ENCODE results near the gene SLC50A1. TPM values are rescaled to one million over a fixed set of nuclear protein-coding genes. Genes with fewer than 3 reads are reported as not detected.

SLC50A1 gene
- total and polyA plus RNA-seq, 4 donors, result 12.7 to 23.3 (median 18.2) TPM

DNA sequence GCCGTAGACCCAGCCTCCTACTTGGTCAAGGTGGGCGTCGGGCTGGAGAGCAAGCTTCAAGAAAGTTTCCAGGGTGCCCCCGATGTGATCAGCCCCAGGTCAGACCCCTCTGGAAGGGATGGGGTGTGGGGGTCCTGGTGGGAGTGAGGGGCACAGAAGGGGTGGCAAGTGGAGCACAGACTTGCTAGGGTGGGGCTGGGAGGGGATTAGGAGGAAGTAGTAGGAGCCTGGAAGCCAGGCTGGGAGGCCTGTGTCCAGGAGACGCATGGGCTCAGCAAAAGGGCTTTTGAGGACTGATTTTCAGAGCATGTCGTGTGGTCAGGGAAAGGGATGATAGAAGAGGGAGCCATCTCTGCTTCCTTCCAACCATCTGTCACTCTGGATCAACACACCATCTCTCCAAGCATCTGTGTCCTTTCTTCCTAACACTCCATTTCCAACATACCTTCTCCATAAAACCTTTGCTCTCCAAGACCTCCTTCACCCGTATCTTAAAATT is 46.4 kb downstream of the SLC50A1 start (continued):
- TF ChIP-seq NR2F2 (IDR thresholded peaks at IDR 0.05), result no peak
- no peak for TF ChIP-seq TAF1 (conservative IDR thresholded peaks at IDR 0.05)
- no peak for TF ChIP-seq HNF4G (IDR thresholded peaks at IDR 0.05)
- no peak for TF ChIP-seq SP1 (IDR thresholded peaks at IDR 0.05)
- TF ChIP-seq JUND (IDR thresholded peaks at IDR 0.05), result no peak

GRCh38 chr1:155183775-155184221 is 48.1 kb downstream of the SLC50A1 start:
- TF ChIP-seq TAF1 (conservative IDR thresholded peaks at IDR 0.05), result no peak
- TF ChIP-seq RAD21 (IDR thresholded peaks at IDR 0.05), result no peak
- TF ChIP-seq GABPA (IDR thresholded peaks at IDR 0.05 in 1 of 2, conservative IDR thresholded peaks at IDR 0.05 in 1 of 2), result no peak
- TF ChIP-seq NR2F2 (IDR thresholded peaks at IDR 0.05), result no peak
- TF ChIP-seq, protein P1, sequence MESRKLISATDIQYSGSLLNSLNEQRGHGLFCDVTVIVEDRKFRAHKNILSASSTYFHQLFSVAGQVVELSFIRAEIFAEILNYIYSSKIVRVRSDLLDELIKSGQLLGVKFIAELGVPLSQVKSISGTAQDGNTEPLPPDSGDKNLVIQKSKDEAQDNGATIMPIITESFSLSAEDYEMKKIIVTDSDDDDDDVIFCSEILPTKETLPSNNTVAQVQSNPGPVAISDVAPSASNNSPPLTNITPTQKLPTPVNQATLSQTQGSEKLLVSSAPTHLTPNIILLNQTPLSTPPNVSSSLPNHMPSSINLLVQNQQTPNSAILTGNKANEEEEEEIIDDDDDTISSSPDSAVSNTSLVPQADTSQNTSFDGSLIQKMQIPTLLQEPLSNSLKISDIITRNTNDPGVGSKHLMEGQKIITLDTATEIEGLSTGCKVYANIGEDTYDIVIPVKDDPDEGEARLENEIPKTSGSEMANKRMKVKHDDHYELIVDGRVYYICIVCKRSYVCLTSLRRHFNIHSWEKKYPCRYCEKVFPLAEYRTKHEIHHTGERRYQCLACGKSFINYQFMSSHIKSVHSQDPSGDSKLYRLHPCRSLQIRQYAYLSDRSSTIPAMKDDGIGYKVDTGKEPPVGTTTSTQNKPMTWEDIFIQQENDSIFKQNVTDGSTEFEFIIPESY (IDR thresholded peaks at IDR 0.05), result no peak
- TF ChIP-seq JUND (IDR thresholded peaks at IDR 0.05), result no peak
- TF ChIP-seq EGR1 (IDR thresholded peaks at IDR 0.05; ENCODE audit: low read depth in 2 of 2), result no peak
- no peak for TF ChIP-seq REST (IDR thresholded peaks at IDR 0.05)
- no peak for TF ChIP-seq FOXA2 (IDR thresholded peaks at IDR 0.05)
- TF ChIP-seq, protein P2, sequence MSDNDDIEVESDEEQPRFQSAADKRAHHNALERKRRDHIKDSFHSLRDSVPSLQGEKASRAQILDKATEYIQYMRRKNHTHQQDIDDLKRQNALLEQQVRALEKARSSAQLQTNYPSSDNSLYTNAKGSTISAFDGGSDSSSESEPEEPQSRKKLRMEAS (IDR thresholded peaks at IDR 0.05), result no peak
- no peak for TF ChIP-seq HNF4A (conservative IDR thresholded peaks at IDR 0.05)
- Histone ChIP-seq H3K27ac (ENCODE audit: low read depth in 1 of 2, low read length in 2 of 2) (no peak overlapping the region), H3K36me3 (ENCODE audit: control insufficient read depth in 4 of 4, insufficient read depth in 3 of 4, low read depth in 1 of 4, low read length in 3 of 4) (no peaks in the 10 kb centered on the region), H3K9ac (ENCODE audit: low read depth in 1 of 2, low read length in 2 of 2) (no peak overlapping the region), H3K4me1 (ENCODE audit: control insufficient read depth in 4 of 4, insufficient read depth in 4 of 4, low read length in 3 of 4) (peaks cover 0 to 4% (median 0%) of the 10 kb centered on the region in 4 donors), H3K9me3 (ENCODE audit: control insufficient read depth in 4 of 4, low read length in 3 of 4) (no peaks in the 10 kb centered on the region), H3K4me3 (ENCODE audit: low read depth in 1 of 3, low read length in 3 of 3) (no peak overlapping the region), H3K27me3 (ENCODE audit: control insufficient read depth in 4 of 4, insufficient read depth in 4 of 4, low read length in 3 of 4) (no peaks in the 10 kb centered on the region)
- WGBS, result 88% methylated on average over 20 of the region's 20 CpGs
- DNase-seq (ENCODE audit: low spot score), result no peak

DNA sequence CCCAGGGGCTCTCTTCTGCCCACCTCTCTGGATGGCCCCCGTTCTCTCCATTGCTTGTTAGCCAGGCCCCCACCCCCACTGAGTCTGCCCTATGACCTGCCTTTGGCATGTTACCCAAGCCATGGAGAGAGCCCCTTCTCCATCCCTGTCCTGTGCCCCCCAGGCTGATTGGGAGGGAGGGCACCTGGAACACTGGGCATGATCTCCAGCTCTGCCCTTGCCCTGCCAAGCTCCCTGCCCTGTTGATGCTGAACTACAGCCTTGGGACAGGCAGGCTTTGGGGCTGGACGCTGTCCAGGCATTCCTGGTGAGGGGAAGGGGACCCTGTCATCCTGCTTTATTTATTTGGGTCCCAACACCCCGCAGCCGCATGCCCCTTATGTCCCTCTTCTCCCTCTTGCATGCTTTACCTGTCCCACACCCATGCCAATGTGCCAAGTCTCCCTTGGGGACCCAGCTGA is 48.7 kb downstream of the SLC50A1 start:
- Histone ChIP-seq H3K36me3 (ENCODE audit: control insufficient read depth in 4 of 4, insufficient read depth in 3 of 4, low read depth in 1 of 4, low read length in 3 of 4) (no peaks in the 10 kb centered on the region), H3K4me3 (ENCODE audit: low read depth in 1 of 3, low read length in 3 of 3) (no peak overlapping the region), H3K4me1 (ENCODE audit: control insufficient read depth in 4 of 4, insufficient read depth in 4 of 4, low read length in 3 of 4) (peaks cover 0 to 4% (median 0%) of the 10 kb centered on the region in 4 donors), H3K9me3 (ENCODE audit: control insufficient read depth in 4 of 4, low read length in 3 of 4) (no peaks in the 10 kb centered on the region), H3K9ac (ENCODE audit: low read depth in 1 of 2, low read length in 2 of 2) (no peak overlapping the region), H3K27me3 (ENCODE audit: control insufficient read depth in 4 of 4, insufficient read depth in 4 of 4, low read length in 3 of 4) (no peaks in the 10 kb centered on the region), H3K27ac (ENCODE audit: low read depth in 1 of 2, low read length in 2 of 2) (no peak overlapping the region)
- no peak for TF ChIP-seq RAD21 (IDR thresholded peaks at IDR 0.05)
- TF ChIP-seq JUND (IDR thresholded peaks at IDR 0.05), result no peak
- no peak for TF ChIP-seq FOXA2 (IDR thresholded peaks at IDR 0.05)
- TF ChIP-seq, protein P1 (IDR thresholded peaks at IDR 0.05), result no peak
- 92% methylated on average over 4 of the region's 4 CpGs for WGBS
- no peak for DNase-seq (ENCODE audit: low spot score)

All from liver (tissue), 9 donors.